Breast epithelium (tissue), 3 donors: Measurements from ENCODE around the gene PSMD3.

Experiments
- POLR2A ChIP-seq: fragments of 450-650 bp; IDR thresholded peaks from one replicate; pipeline ENCODE4 v1.6.1; 2016; ENCODE audit warnings: antibody characterized with exemption, mild to moderate bottlenecking, moderate library complexity
- POLR2AphosphoS5 ChIP-seq, 3 donors: sonication (generic); formaldehyde crosslinking; IDR thresholded peaks; one replicate each; pipeline ENCODE4 v1.6.1; 2017; ENCODE audit warnings: antibody characterized with exemption in 3 of 3
- TF ChIP-seq, protein P1 (sequence below), 3 donors: fragments of 450-650 bp; IDR thresholded peaks; one replicate each; pipeline ENCODE4 v1.5.1; 2016 to 2017; ENCODE audit warnings: antibody characterized with exemption in 3 of 3, mild to moderate bottlenecking in 3 of 3, moderate library complexity in 3 of 3

DNA sequence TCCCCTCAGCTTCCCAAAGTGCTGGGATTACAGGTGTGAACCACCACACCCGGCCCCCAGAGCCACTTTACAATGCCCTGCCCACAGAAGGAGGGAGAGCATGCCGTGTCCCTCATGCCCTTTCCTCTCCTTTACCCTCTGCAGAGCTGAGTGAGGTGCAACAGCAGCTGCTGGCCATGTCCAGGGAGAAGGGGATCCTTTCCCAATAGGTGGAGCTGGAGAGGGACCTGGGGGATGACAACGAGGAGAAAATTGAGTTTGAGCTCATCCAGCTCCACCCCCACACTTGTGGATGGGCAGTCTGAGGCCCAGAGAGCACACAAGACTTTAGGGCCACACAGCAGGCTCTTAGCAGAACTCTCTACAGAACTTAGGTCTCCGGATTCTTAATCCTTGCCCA lies 25.7 kb upstream of the PSMD3 start:
- TF ChIP-seq POLR2A (no peak), POLR2AphosphoS5 (IDR thresholded peaks at IDR 0.05) (no peak)
- TF ChIP-seq, protein P1, sequence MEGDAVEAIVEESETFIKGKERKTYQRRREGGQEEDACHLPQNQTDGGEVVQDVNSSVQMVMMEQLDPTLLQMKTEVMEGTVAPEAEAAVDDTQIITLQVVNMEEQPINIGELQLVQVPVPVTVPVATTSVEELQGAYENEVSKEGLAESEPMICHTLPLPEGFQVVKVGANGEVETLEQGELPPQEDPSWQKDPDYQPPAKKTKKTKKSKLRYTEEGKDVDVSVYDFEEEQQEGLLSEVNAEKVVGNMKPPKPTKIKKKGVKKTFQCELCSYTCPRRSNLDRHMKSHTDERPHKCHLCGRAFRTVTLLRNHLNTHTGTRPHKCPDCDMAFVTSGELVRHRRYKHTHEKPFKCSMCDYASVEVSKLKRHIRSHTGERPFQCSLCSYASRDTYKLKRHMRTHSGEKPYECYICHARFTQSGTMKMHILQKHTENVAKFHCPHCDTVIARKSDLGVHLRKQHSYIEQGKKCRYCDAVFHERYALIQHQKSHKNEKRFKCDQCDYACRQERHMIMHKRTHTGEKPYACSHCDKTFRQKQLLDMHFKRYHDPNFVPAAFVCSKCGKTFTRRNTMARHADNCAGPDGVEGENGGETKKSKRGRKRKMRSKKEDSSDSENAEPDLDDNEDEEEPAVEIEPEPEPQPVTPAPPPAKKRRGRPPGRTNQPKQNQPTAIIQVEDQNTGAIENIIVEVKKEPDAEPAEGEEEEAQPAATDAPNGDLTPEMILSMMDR (IDR thresholded peaks at IDR 0.05): no peak
